Raji (cell line): ENCODE results near the gene C2CD4D.

Experiments used
- POLR2A ChIP-seq: IDR thresholded peaks from 2 replicates; pipeline ENCODE4 v1.6.1; 2011; ENCODE audit warnings: low read depth, low read length, control low read depth; ENCODE audit not compliant: insufficient read depth

The C2CD4D gene

GRCh38 chr1:151790071-151790939 is 49.3 kb downstream of the C2CD4D start, which contains the start of gene TDRKH:
Gene TDRKH, minus strand, starts transcription at chr1:151790500. Its CDS starts 7,478 bp downstream, at chr1:151783022.
- peak; percentile 65 for TF ChIP-seq POLR2A
